ENCODE measurements around the gene B3GNT8.

B3GNT8 gene

DNA sequence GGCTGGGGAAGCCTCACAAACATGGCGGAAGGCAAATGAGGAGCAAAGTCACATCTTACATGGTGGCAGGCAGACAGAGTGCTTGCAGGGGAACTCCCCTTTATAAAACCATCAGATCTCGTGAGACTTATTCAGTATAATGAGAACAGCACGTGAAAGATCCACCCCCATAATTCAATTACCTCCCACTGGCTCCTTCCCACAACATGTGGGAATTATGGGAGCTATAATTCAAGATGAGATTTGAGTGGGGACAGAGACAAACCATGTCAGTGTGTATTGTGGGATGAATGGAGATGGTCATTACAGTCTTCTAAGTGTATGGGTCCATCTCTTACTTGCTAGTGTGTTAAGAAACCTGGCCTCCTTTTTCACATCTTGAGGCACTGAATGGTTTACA, 25.2 kb downstream of the B3GNT8 start:
- H3K4me3 ChIP-seq (ENCODE audit: control insufficient read depth, low read depth, low read length) = no peak overlapping the region

GRCh38 chr19:41401483-41401882, 25.7 kb downstream of the B3GNT8 start:
- no peak overlapping the region for H3K4me3 ChIP-seq (ENCODE audit: control insufficient read depth, low read depth, low read length)
- DNase-seq (ENCODE audit: low read depth) = no peak
- TF ChIP-seq, protein P1, sequence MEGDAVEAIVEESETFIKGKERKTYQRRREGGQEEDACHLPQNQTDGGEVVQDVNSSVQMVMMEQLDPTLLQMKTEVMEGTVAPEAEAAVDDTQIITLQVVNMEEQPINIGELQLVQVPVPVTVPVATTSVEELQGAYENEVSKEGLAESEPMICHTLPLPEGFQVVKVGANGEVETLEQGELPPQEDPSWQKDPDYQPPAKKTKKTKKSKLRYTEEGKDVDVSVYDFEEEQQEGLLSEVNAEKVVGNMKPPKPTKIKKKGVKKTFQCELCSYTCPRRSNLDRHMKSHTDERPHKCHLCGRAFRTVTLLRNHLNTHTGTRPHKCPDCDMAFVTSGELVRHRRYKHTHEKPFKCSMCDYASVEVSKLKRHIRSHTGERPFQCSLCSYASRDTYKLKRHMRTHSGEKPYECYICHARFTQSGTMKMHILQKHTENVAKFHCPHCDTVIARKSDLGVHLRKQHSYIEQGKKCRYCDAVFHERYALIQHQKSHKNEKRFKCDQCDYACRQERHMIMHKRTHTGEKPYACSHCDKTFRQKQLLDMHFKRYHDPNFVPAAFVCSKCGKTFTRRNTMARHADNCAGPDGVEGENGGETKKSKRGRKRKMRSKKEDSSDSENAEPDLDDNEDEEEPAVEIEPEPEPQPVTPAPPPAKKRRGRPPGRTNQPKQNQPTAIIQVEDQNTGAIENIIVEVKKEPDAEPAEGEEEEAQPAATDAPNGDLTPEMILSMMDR (conservative IDR thresholded peaks at IDR 0.05; ENCODE audit: control insufficient read depth, insufficient read depth, low read depth, low read length) = no peak

More for the DNA sequence above, 25.2 kb downstream of the B3GNT8 start:
- DNase-seq (ENCODE audit: low read depth) = no peak
- TF ChIP-seq, protein P1 (conservative IDR thresholded peaks at IDR 0.05; ENCODE audit: control insufficient read depth, insufficient read depth, low read depth, low read length) = no peak

GRCh38 chr19:41399525-41399924, 27.6 kb downstream of the B3GNT8 start:
- DNase-seq (ENCODE audit: low read depth) = no peak
- TF ChIP-seq, protein P1 (conservative IDR thresholded peaks at IDR 0.05; ENCODE audit: control insufficient read depth, insufficient read depth, low read depth, low read length) = no peak
- no peak overlapping the region for H3K4me3 ChIP-seq (ENCODE audit: control insufficient read depth, low read depth, low read length)

- TF ChIP-seq, protein P1 (conservative IDR thresholded peaks at IDR 0.05; ENCODE audit: control insufficient read depth, insufficient read depth, low read depth, low read length) = no peak
- no peak for DNase-seq (ENCODE audit: low read depth)
- no peak overlapping the region for H3K4me3 ChIP-seq (ENCODE audit: control insufficient read depth, low read depth, low read length)
These were observed 28.1 kb downstream of the B3GNT8 start for GRCh38 chr19:41399091-41399490.

GRCh38 chr19:41398598-41398997, 28.6 kb downstream of the B3GNT8 start:
- no peak for DNase-seq (ENCODE audit: low read depth)
- TF ChIP-seq, protein P1 (conservative IDR thresholded peaks at IDR 0.05; ENCODE audit: control insufficient read depth, insufficient read depth, low read depth, low read length) = no peak
- peak overlapping the region; percentile 84 for H3K4me3 ChIP-seq (ENCODE audit: control insufficient read depth, low read depth, low read length)

- TF ChIP-seq, protein P1 (conservative IDR thresholded peaks at IDR 0.05; ENCODE audit: control insufficient read depth, insufficient read depth, low read depth, low read length) = no peak
- H3K4me3 ChIP-seq (ENCODE audit: control insufficient read depth, low read depth, low read length) = peak overlapping the region; percentile 84
- DNase-seq (ENCODE audit: low read depth) = no peak
These were observed 29.1 kb downstream of the B3GNT8 start for GRCh38 chr19:41398050-41398418.
